H1 (cell line): Measurements from ENCODE around the gene SHROOM3. TPM values are rescaled to one million over a fixed set of nuclear protein-coding genes. Genes with fewer than 3 reads are reported as not detected.

Experiments
- GABPA ChIP-seq: IDR thresholded peaks from 2 replicates; pipeline ENCODE4 v1.6.1; 2011; ENCODE audit warnings: mild to moderate bottlenecking, low read length, moderate library complexity, borderline replicate concordance; ENCODE audit not compliant: insufficient read depth
- polyA plus RNA-seq, 7 experiments: library from polyadenylated mRNA; depleted of rRNA in 3 of 7; stranded (reverse) in 5 of 7; unstranded in 2 of 7; fragments of >200 nt in 5 of 7; fragments of 200-250 nt in 2 of 7; gene quantifications; 1 replicate in 5 of 7; 2 replicates in 1 of 7; 4 replicates in 1 of 7; pipeline versions ENCODE4 v1.2.1 to v1.2.3, GENCODE V29; 2011 to 2013; ENCODE audit warnings: missing spikeins in 2 of 7, mixed read lengths in 2 of 7
- total RNA-seq: library from RNA; stranded (reverse); fragmentation: NEBNext Ultra II Directional; extraction: Animal tissue kit (Norgen Biotek cat#: 25700); gene quantifications from 2 replicates; pipeline ENCODE4 v1.2.1, GENCODE V29; 2021
- TF ChIP-seq, protein P1 (sequence below): fragments of 300-600 bp; sonication (generic); IDR thresholded peaks from 2 replicates; pipeline ENCODE4 v1.7.1; 2012; ENCODE audit warnings: low read length, moderate library complexity, mild to moderate bottlenecking, inconsistent platforms; ENCODE audit not compliant: insufficient replicate concordance

SHROOM3 gene
- total and polyA plus RNA-seq, 2 of the 8 experiments (the other 6 are each of a cell fraction or from before 2014, with no cell fraction given): 15.8 to 34.0 TPM

- TF ChIP-seq, protein P1, sequence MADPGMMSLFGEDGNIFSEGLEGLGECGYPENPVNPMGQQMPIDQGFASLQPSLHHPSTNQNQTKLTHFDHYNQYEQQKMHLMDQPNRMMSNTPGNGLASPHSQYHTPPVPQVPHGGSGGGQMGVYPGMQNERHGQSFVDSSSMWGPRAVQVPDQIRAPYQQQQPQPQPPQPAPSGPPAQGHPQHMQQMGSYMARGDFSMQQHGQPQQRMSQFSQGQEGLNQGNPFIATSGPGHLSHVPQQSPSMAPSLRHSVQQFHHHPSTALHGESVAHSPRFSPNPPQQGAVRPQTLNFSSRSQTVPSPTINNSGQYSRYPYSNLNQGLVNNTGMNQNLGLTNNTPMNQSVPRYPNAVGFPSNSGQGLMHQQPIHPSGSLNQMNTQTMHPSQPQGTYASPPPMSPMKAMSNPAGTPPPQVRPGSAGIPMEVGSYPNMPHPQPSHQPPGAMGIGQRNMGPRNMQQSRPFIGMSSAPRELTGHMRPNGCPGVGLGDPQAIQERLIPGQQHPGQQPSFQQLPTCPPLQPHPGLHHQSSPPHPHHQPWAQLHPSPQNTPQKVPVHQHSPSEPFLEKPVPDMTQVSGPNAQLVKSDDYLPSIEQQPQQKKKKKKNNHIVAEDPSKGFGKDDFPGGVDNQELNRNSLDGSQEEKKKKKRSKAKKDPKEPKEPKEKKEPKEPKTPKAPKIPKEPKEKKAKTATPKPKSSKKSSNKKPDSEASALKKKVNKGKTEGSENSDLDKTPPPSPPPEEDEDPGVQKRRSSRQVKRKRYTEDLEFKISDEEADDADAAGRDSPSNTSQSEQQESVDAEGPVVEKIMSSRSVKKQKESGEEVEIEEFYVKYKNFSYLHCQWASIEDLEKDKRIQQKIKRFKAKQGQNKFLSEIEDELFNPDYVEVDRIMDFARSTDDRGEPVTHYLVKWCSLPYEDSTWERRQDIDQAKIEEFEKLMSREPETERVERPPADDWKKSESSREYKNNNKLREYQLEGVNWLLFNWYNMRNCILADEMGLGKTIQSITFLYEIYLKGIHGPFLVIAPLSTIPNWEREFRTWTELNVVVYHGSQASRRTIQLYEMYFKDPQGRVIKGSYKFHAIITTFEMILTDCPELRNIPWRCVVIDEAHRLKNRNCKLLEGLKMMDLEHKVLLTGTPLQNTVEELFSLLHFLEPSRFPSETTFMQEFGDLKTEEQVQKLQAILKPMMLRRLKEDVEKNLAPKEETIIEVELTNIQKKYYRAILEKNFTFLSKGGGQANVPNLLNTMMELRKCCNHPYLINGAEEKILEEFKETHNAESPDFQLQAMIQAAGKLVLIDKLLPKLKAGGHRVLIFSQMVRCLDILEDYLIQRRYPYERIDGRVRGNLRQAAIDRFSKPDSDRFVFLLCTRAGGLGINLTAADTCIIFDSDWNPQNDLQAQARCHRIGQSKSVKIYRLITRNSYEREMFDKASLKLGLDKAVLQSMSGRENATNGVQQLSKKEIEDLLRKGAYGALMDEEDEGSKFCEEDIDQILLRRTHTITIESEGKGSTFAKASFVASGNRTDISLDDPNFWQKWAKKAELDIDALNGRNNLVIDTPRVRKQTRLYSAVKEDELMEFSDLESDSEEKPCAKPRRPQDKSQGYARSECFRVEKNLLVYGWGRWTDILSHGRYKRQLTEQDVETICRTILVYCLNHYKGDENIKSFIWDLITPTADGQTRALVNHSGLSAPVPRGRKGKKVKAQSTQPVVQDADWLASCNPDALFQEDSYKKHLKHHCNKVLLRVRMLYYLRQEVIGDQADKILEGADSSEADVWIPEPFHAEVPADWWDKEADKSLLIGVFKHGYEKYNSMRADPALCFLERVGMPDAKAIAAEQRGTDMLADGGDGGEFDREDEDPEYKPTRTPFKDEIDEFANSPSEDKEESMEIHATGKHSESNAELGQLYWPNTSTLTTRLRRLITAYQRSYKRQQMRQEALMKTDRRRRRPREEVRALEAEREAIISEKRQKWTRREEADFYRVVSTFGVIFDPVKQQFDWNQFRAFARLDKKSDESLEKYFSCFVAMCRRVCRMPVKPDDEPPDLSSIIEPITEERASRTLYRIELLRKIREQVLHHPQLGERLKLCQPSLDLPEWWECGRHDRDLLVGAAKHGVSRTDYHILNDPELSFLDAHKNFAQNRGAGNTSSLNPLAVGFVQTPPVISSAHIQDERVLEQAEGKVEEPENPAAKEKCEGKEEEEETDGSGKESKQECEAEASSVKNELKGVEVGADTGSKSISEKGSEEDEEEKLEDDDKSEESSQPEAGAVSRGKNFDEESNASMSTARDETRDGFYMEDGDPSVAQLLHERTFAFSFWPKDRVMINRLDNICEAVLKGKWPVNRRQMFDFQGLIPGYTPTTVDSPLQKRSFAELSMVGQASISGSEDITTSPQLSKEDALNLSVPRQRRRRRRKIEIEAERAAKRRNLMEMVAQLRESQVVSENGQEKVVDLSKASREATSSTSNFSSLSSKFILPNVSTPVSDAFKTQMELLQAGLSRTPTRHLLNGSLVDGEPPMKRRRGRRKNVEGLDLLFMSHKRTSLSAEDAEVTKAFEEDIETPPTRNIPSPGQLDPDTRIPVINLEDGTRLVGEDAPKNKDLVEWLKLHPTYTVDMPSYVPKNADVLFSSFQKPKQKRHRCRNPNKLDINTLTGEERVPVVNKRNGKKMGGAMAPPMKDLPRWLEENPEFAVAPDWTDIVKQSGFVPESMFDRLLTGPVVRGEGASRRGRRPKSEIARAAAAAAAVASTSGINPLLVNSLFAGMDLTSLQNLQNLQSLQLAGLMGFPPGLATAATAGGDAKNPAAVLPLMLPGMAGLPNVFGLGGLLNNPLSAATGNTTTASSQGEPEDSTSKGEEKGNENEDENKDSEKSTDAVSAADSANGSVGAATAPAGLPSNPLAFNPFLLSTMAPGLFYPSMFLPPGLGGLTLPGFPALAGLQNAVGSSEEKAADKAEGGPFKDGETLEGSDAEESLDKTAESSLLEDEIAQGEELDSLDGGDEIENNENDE: no peak
- no peak for TF ChIP-seq GABPA
Measured at GRCh38 chr4:76677571-76678326, 242.7 kb downstream of the SHROOM3 start (continued).
